Neuron (in vitro differentiated cells): ENCODE data around the gene HOXA3.

Source experiments
- H2AFZ ChIP-seq: one replicate; pipeline ENCODE4 v1.6.1; 2013; ENCODE audit warnings: low read depth, mild to moderate bottlenecking, inconsistent platforms, low read length, moderate library complexity
- H3K27me3 ChIP-seq: one replicate; pipeline ENCODE4 v1.6.1; 2013; ENCODE audit warnings: low read length; ENCODE audit not compliant: insufficient read depth
- H3K36me3 ChIP-seq: one replicate; pipeline ENCODE4 v1.6.1; 2013; ENCODE audit warnings: low read length; ENCODE audit not compliant: insufficient read depth
- H3K4me1 ChIP-seq: one replicate; pipeline ENCODE4 v1.6.1; 2013; ENCODE audit warnings: low read length; ENCODE audit not compliant: insufficient read depth
- H3K4me3 ChIP-seq: 2 replicates; pipeline ENCODE4 v1.5.1; 2013; ENCODE audit warnings: mild to moderate bottlenecking, low read length, moderate library complexity
- H3K9me3 ChIP-seq: one replicate; pipeline ENCODE4 v1.6.1; 2013; ENCODE audit warnings: low read length

HOXA3 gene

DNA sequence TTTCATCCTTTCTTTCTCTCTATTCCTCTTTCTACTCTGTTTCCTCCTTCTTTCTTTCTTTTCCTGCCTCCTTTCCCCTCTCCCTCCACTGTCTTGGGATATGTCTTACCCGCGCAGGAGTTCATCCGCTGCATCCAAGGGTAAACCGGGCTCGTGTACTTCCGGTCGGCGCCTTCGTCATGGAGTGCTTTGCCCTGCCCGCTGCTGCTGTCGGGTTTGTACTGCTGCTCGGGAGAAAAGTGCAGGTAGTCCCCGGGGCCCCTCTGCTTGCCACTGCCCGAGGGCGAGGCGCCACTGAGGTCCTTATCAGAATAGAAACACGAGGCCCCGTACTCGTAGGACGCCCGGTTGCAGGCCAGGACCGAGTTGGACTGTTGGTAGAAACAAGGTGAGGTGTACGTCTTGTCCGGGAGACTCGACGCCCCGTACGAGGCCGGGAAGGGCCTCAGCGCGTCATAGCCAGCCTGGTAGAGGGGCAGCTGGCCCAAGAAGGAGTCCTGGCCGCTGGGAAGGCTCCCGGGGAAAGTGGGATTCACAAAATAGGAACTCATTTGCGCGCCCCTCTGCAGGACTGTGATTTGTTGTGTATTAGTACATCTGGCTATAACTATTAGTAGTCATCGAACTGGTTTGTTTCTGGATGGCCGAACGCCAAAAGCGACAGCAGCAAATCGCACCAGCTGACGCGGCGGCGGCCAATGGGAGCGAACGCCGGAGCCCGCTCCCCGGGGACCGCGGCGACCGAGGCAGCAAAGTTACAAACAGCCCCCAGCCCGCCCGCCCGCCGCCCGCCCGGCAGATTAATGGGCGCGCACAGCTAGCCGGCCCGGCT, 5.0 kb downstream of the HOXA3 start, which contains the start of gene HOXA6:
Gene HOXA6, minus strand, starts transcription at position 576 of the 832 bp plus-strand sequence. Its CDS starts 25 bp downstream, at position 551.
- Histone ChIP-seq H3K4me3 (no peak within 1 kb of the TSS), H2AFZ (no peak within 1 kb of the TSS), H3K27me3 (peaks cover 96% of the 10 kb centered on the region), H3K9me3 (peaks cover 3% of the 10 kb centered on the region), H3K4me1 (peaks cover 21% of the 10 kb centered on the region), H3K36me3 (no peaks in the 10 kb centered on the region)

GRCh38 chr7:27146491-27147198, 5.7 kb downstream of the HOXA3 start:
- Histone ChIP-seq H3K4me1 (peaks cover 21% of the 10 kb centered on the region), H3K27me3 (peaks cover 96% of the 10 kb centered on the region), H3K36me3 (no peaks in the 10 kb centered on the region), H3K4me3 (no peak overlapping the region), H3K9me3 (peaks cover 3% of the 10 kb centered on the region), H2AFZ (no peak overlapping the region)

- H3K4me1 ChIP-seq, result peaks cover 14% of the 10 kb centered on the region
- H3K9me3 ChIP-seq, result peaks cover 6% of the 10 kb centered on the region
- no peaks in the 10 kb centered on the region for H3K36me3 ChIP-seq
- no peak overlapping the region for H2AFZ ChIP-seq
- H3K4me3 ChIP-seq, result no peak overlapping the region
- H3K27me3 ChIP-seq, result peaks cover 97% of the 10 kb centered on the region
These were observed 6.4 kb downstream of the HOXA3 start for GRCh38 chr7:27145914-27146412.

- Histone ChIP-seq H2AFZ (no peak overlapping the region), H3K27me3 (peaks cover 99% of the 10 kb centered on the region), H3K36me3 (no peaks in the 10 kb centered on the region), H3K4me3 (no peak overlapping the region), H3K4me1 (peaks cover 11% of the 10 kb centered on the region), H3K9me3 (peaks cover 6% of the 10 kb centered on the region)
These were observed 7.0 kb downstream of the HOXA3 start for GRCh38 chr7:27145165-27145913.

DNA sequence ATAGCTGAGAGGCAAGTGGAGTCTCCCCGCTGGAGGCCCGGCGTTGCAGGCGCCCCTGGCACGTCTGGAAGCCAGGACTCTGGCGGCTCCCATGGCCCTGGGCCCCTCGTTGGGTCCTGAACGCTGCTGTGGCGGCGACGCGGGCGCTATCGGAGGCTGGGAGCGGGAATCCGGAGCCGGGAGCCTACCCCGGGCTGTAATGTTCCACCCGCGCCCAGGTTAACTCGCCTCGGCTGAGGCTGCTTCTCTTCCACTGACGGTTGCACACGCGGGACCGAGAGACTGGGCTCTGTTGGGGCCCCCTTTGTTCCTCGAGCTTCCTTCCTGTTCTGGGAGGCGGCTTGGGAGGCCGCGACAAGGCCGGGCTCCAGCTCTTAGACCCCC, 7.6 kb downstream of the HOXA3 start:
- Histone ChIP-seq H3K9me3 (peaks cover 6% of the 10 kb centered on the region), H2AFZ (no peak overlapping the region), H3K4me3 (no peak overlapping the region), H3K4me1 (peaks cover 12% of the 10 kb centered on the region), H3K27me3 (peaks cover 99% of the 10 kb centered on the region), H3K36me3 (no peaks in the 10 kb centered on the region)

DNA sequence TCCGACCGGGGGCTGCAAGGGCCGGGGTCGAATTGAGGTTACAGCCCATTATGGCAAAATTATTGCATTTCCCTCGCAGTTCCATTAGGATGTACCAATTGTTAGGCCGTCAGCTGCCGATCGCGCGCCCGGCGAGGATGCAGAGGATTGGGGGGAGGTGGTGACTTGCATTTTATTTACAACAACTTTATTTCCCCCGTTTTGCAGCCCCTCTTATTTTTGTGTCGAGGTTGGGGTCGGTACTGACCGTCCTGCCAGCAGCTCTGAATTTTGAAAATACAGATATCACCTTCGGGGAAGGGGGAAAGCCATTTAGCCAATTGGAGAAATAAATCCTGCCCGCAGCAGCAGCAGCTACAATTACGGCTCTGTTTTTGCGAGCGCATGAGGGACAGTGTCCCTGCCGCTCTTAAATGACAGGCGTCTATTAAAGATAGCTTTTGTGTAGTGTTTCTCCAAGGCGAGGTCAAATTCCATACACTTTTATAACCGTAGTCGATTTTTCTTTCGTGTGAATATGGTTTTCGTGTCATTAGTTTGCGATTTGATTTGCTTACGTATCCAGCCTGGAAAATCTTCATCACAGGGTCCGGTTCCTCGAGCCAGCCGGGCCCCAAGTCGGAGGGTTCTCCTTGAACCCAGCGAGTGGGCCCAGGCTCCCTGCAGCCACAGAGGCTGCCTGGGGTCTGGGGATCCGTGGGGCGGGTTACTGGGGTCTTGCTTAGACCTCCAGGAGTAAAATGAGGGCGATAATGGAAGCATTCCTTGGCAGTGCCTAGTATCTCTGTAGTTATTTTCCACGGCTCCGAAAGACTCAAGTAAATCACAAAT, 8.2 kb downstream of the HOXA3 start:
- peaks cover 99% of the 10 kb centered on the region for H3K27me3 ChIP-seq
- no peak overlapping the region for H3K4me3 ChIP-seq
- H3K36me3 ChIP-seq, result no peaks in the 10 kb centered on the region
- H3K4me1 ChIP-seq, result peaks cover 13% of the 10 kb centered on the region
- no peak overlapping the region for H2AFZ ChIP-seq
- peaks cover 6% of the 10 kb centered on the region for H3K9me3 ChIP-seq

DNA sequence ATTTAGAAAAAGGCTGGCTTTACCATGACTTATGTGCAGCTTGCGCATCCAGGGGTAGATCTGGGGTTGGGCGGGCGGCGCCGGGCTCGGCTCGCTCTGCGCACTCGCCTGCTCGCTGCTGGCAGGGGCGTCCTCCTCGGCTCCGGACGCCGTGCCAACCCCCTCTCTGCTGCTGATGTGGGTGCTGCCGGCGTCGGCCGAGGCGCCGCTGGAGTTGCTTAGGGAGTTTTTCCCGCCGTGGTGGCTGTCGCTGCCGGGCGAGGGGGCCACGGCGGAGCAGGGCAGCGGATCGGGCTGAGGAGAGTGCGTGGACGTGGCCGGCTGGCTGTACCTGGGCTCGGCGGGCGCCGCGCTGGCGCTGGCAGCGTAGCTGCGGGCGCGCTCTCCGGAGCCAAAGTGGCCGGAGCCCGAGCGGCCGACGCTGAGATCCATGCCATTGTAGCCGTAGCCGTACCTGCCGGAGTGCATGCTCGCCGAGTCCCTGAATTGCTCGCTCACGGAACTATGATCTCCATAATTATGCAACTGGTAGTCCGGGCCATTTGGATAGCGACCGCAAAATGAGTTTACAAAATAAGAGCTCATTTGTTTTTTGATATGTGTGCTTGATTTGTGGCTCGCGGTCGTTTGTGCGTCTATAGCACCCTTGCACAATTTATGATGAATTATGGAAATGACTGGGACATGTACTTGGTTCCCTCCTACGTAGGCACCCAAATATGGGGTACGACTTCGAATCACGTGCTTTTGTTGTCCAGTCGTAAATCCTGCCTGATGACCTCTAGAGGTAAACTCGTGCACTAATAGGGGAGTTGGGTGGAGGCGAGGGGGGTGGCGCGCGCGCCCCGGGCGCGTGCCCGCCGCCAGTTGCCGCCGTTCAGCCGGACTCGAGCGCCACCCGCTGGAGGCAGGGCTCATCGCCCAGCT, 9.1 kb downstream of the HOXA3 start, which contains the start of gene HOXA5:
Gene HOXA5, minus strand, starts transcription at position 659 of the 927 bp plus-strand sequence. Its CDS starts 74 bp downstream, at position 585.
- peaks cover 13% of the 10 kb centered on the region for H3K4me1 ChIP-seq
- H3K4me3 ChIP-seq, result peak within 1 kb of the TSS; percentile 33
- H2AFZ ChIP-seq, result peak within 1 kb of the TSS; percentile 87
- no peaks in the 10 kb centered on the region for H3K36me3 ChIP-seq
- peaks cover 6% of the 10 kb centered on the region for H3K9me3 ChIP-seq
- peaks cover 99% of the 10 kb centered on the region for H3K27me3 ChIP-seq

- Histone ChIP-seq H3K4me1 (peaks cover 13% of the 10 kb centered on the region), H3K4me3 (no peak overlapping the region), H3K9me3 (peaks cover 6% of the 10 kb centered on the region), H2AFZ (peak overlapping the region; percentile 87), H3K27me3 (peaks cover 100% of the 10 kb centered on the region), H3K36me3 (no peaks in the 10 kb centered on the region)
These were observed 9.8 kb downstream of the HOXA3 start for GRCh38 chr7:27142580-27143022.

- peaks cover 100% of the 10 kb centered on the region for H3K27me3 ChIP-seq
These were observed 10.3 kb downstream of the HOXA3 start for GRCh38 chr7:27141923-27142579.

DNA sequence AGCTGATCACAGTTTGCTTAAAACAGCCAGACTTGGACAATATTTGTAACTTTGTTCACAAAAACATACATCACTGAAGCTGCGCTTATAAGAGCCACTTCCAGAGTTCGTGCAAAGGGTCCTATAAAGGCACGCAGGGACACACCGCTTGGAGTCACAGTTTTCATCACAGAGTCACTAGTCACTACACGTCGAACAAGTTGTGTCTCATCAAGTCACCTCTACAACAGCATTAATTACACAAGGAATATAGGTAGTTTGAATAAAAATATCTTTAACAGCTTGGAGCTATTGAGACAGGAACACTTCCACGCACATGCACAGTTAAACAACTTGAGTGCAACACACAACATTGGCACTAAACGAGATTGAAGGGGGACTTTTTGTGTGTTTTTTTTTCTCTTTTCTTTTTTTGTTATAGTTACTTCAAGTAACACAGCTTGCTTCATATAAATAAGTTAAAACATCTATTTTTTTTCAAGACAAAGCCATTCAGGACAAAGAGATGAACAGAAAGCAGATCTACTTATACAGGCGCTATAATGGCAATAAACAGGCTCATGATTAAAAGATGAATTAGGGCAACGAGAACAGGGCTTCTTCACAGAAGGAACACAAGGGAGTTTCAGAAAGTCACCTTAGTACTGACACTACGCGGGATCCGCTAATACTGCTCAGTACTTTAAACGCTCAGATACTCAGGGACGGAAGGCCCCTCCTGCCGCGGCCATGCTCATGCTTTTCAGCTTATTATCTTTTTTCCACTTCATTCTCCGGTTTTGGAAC, 11.1 kb downstream of the HOXA3 start:
- Histone ChIP-seq H3K4me3 (no peak overlapping the region), H3K9me3 (peaks cover 3% of the 10 kb centered on the region), H3K36me3 (no peaks in the 10 kb centered on the region), H3K4me1 (peaks cover 13% of the 10 kb centered on the region), H3K27me3 (peaks cover 100% of the 10 kb centered on the region), H2AFZ (no peak overlapping the region)

More at GRCh38 chr7:27141923-27142579, 10.3 kb downstream of the HOXA3 start:
- Histone ChIP-seq H3K36me3 (no peaks in the 10 kb centered on the region), H2AFZ (no peak overlapping the region), H3K9me3 (peaks cover 6% of the 10 kb centered on the region), H3K4me3 (no peak overlapping the region), H3K4me1 (peaks cover 13% of the 10 kb centered on the region)
